SK-N-SH treated with all-trans-retinoic acid at 6 μM for 48 hours (cell line): ENCODE measurements around the gene NAT14.

Experiments
- ATAC-seq: fragments of 200-7000 bp; cut with Tn5 transposase; 3 replicates; pipeline ENCODE4 v1.9.1; 2020; ENCODE audit warnings: mild to moderate bottlenecking, moderate library complexity
- ARNTL ChIP-seq: fragments of 450-650 bp; formaldehyde crosslinking; IDR thresholded peaks from 2 replicates; pipeline ENCODE4 v1.5.0; 2020; ENCODE audit warnings: low read depth, mild to moderate bottlenecking, moderate library complexity, borderline replicate concordance
- BACH2 ChIP-seq: fragments of 250-450 bp; sonication (Bioruptor Pico); IDR thresholded peaks from 2 replicates; pipeline ENCODE4 v1.9.0; 2021; ENCODE audit warnings: mild to moderate bottlenecking, borderline replicate concordance
- CSDC2 ChIP-seq: fragments of 250-450 bp; sonication (Bioruptor Pico); IDR thresholded peaks from 2 replicates; pipeline ENCODE4 v1.5.0; 2020; ENCODE audit warnings: mild to moderate bottlenecking, moderate library complexity
- ESRRG ChIP-seq: fragments of 250-450 bp; sonication (Bioruptor Pico); IDR thresholded peaks from 2 replicates; pipeline ENCODE4 v1.6.1; 2021; ENCODE audit warnings: mild to moderate bottlenecking
- GLIS3 ChIP-seq: fragments of 250-450 bp; sonication (Bioruptor Pico); IDR thresholded peaks from 2 replicates; pipeline ENCODE4 v1.5.0; 2020; ENCODE audit warnings: mild to moderate bottlenecking, moderate library complexity
- ISL1 ChIP-seq: fragments of 250-450 bp; sonication (Bioruptor Pico); IDR thresholded peaks from 2 replicates; pipeline ENCODE4 v2.1.2; 2022; ENCODE audit warnings: mild to moderate bottlenecking, moderate library complexity
- OSR1 ChIP-seq: fragments of 250-450 bp; sonication (Bioruptor Pico); IDR thresholded peaks from 2 replicates; pipeline ENCODE4 v1.8.0; 2022; ENCODE audit warnings: moderate library complexity, mild to moderate bottlenecking, inconsistent platforms
- PPARA ChIP-seq: fragments of 250-450 bp; sonication (Bioruptor Pico); IDR thresholded peaks from 2 replicates; pipeline ENCODE4 v1.5.0; 2020; ENCODE audit warnings: mild to moderate bottlenecking, borderline replicate concordance
- RARB ChIP-seq: fragments of 250-450 bp; sonication (Bioruptor Pico); IDR thresholded peaks from 2 replicates; pipeline ENCODE4 v1.8.0; 2021; ENCODE audit warnings: mild to moderate bottlenecking, moderate library complexity
- SNAI2 ChIP-seq: fragments of 250-450 bp; sonication (Bioruptor Pico); IDR thresholded peaks from 2 replicates; pipeline ENCODE4 v1.5.0; 2020; ENCODE audit warnings: mild to moderate bottlenecking, moderate library complexity
- TCF4 ChIP-seq: fragments of 250-450 bp; sonication (Bioruptor Pico); IDR thresholded peaks from 2 replicates; pipeline ENCODE4 v1.8.0; 2021; ENCODE audit warnings: mild to moderate bottlenecking, moderate library complexity, borderline replicate concordance
- TOX ChIP-seq: fragments of 250-450 bp; sonication (Bioruptor Pico); IDR thresholded peaks from 2 replicates; pipeline ENCODE4 v1.8.0; 2021; ENCODE audit warnings: mild to moderate bottlenecking, moderate library complexity, borderline replicate concordance
- ZC3H10 ChIP-seq: fragments of 250-450 bp; sonication (Bioruptor Pico); IDR thresholded peaks from 2 replicates; pipeline ENCODE4 v1.5.1; 2021; ENCODE audit warnings: mild to moderate bottlenecking, moderate library complexity
- ZFP3 ChIP-seq: fragments of 250-450 bp; sonication (Bioruptor Pico); IDR thresholded peaks from 2 replicates; pipeline ENCODE4 v1.5.0; 2020; ENCODE audit warnings: mild to moderate bottlenecking, moderate library complexity
- ZFP30 ChIP-seq: fragments of 450-650 bp; formaldehyde crosslinking; IDR thresholded peaks from 2 replicates; pipeline ENCODE4 v1.5.0; 2022; ENCODE audit warnings: mild to moderate bottlenecking, moderate library complexity
- ZNF565 ChIP-seq: fragments of 450-650 bp; formaldehyde crosslinking; conservative IDR thresholded peaks from 2 replicates; pipeline ENCODE4 v1.5.0; 2020; ENCODE audit warnings: low read depth, mild to moderate bottlenecking, moderate library complexity
- ZNF70 ChIP-seq: fragments of 450-650 bp; formaldehyde crosslinking; IDR thresholded peaks from 2 replicates; pipeline ENCODE4 v1.5.0; 2020; ENCODE audit warnings: mild to moderate bottlenecking, moderate library complexity
- ZNF8 ChIP-seq: fragments of 450-650 bp; formaldehyde crosslinking; IDR thresholded peaks from 2 replicates; pipeline ENCODE4 v1.5.0; 2020; ENCODE audit warnings: mild to moderate bottlenecking, moderate library complexity
- TF ChIP-seq, protein P1 (sequence below): fragments of 250-450 bp; sonication (Bioruptor Pico); IDR thresholded peaks from 2 replicates; pipeline ENCODE4 v1.8.0; 2020; ENCODE audit warnings: mild to moderate bottlenecking, moderate library complexity, borderline replicate concordance
- TF ChIP-seq, protein P2 (sequence below): fragments of 250-450 bp; sonication (Bioruptor Pico); IDR thresholded peaks from 2 replicates; pipeline ENCODE4 v1.5.1; 2021; ENCODE audit warnings: mild to moderate bottlenecking, moderate library complexity
- TF ChIP-seq, protein P3 (sequence below): fragments of 250-450 bp; sonication (Bioruptor Pico); IDR thresholded peaks from 2 replicates; pipeline ENCODE4 v1.5.0; 2020; ENCODE audit warnings: mild to moderate bottlenecking, moderate library complexity
- TF ChIP-seq, protein P4 (sequence below): fragments of 250-450 bp; sonication (Bioruptor Pico); IDR thresholded peaks from 2 replicates; pipeline ENCODE4 v1.8.0; 2021; ENCODE audit warnings: low read depth, mild to moderate bottlenecking, moderate library complexity, borderline replicate concordance

The NAT14 gene

DNA sequence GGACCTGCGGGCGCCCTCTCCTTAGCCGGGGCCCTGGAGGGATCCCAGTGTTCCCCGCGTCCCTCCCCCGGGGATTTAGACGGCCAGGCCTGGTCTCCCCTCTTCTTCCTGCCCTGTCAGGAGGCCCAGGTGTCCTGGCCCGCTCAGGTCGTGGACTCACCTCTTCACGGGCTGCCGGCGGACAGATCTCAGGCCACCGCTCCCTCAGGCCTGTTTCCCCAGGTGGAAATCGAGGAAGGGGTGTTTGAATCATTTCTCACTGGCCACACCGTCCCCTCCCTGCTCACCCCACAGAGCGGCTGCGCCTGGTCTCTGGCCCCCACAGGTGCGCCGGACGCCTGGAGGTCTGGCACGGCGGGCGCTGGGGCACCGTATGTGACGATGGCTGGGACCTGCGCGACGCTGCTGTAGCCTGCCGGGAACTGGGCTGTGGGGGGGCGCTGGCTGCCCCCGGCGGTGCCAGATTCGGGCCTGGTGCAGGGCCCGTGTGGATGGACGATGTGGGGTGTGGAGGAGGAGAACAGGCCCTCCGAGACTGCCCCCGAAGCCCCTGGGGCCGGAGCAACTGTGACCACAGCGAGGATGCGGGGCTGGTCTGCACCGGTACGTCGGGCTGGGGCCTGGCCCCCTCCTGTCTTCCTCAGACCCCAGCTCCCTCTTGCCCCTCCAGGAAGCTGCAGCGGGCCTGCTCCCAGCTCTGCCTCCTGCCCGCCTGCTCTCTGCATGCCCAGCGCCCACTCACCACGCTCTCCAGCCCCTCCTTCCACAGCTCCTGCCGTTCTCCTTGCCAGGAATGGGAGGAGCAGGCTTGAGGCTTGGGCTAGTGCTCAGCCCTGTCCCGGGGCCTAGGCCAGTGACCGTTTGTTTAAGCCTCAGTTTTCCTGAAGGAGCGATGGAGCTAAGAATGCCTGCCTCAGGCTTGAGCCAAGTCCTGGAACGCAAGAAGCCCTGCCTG, 5.8 kb downstream of the NAT14 start:
- TF ChIP-seq TCF4 (CRISPR knock-in tag) (no peak), ZFP30 (CRISPR knock-in tag) (no peak), SNAI2 (CRISPR knock-in tag) (no peak), PPARA (CRISPR knock-in tag) (no peak), OSR1 (CRISPR knock-in tag) (no peak), GLIS3 (CRISPR knock-in tag) (no peak), ZNF8 (no peak), CSDC2 (no peak), TOX (no peak)
- TF ChIP-seq, protein P1, sequence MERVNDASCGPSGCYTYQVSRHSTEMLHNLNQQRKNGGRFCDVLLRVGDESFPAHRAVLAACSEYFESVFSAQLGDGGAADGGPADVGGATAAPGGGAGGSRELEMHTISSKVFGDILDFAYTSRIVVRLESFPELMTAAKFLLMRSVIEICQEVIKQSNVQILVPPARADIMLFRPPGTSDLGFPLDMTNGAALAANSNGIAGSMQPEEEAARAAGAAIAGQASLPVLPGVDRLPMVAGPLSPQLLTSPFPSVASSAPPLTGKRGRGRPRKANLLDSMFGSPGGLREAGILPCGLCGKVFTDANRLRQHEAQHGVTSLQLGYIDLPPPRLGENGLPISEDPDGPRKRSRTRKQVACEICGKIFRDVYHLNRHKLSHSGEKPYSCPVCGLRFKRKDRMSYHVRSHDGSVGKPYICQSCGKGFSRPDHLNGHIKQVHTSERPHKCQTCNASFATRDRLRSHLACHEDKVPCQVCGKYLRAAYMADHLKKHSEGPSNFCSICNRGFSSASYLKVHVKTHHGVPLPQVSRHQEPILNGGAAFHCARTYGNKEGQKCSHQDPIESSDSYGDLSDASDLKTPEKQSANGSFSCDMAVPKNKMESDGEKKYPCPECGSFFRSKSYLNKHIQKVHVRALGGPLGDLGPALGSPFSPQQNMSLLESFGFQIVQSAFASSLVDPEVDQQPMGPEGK (CRISPR knock-in tag): no peak
- TF ChIP-seq, protein P2, sequence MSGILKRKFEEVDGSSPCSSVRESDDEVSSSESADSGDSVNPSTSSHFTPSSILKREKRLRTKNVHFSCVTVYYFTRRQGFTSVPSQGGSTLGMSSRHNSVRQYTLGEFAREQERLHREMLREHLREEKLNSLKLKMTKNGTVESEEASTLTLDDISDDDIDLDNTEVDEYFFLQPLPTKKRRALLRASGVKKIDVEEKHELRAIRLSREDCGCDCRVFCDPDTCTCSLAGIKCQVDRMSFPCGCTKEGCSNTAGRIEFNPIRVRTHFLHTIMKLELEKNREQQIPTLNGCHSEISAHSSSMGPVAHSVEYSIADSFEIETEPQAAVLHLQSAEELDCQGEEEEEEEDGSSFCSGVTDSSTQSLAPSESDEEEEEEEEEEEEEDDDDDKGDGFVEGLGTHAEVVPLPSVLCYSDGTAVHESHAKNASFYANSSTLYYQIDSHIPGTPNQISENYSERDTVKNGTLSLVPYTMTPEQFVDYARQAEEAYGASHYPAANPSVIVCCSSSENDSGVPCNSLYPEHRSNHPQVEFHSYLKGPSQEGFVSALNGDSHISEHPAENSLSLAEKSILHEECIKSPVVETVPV (CRISPR knock-in tag): no peak
- ATAC-seq: peak; percentile 4; the same call in 2 of the 3 replicates

DNA sequence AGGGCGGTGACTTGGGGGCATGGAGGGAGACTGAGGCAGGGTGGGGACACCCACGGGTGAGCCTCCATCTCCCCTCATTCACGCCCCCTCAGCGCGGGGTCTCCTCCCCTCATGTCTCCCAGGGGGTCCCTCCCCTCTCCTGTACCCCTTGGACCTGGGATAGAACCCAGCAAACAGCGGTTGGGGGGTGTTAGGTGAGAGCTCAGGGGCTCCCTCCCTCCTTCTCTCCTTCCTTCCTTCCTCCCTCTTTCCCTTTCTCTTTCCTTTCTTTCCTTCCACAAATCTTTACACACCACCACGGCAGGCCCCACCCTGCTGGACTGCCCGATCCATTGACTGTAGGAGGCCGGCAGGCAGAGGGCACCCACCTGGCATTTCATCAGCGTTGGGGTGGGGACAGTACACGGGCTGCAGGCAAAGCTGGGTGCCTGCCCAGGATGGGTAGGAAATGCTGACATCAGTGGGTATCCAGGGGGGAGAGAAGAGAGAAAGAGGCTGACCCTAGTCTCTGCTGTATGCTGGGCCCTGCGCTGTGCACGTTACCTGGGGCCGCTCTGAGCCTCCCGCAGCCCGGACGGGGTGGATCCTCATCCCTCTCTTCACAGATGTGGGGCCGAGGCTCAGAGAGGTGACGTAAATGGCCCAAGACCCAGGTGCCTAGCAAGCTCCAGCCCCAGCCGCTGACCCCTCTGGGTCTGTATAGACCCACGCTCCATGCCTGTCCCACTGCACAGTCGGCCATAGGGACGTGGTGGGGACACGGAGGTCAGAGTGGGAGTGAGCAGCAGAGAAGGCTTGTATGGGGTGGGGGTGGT, 6.8 kb downstream of the NAT14 start:
- TF ChIP-seq, protein P1 (CRISPR knock-in tag): no peak
- TF ChIP-seq ZNF8 (no peak), TOX (no peak), PPARA (CRISPR knock-in tag) (no peak), ISL1 (CRISPR knock-in tag) (no peak), ZFP30 (CRISPR knock-in tag) (no peak), ZFP3 (CRISPR knock-in tag) (no peak), RARB (CRISPR knock-in tag) (no peak), ZNF565 (CRISPR knock-in tag) (no peak), ESRRG (CRISPR knock-in tag) (no peak), OSR1 (CRISPR knock-in tag) (no peak), ZC3H10 (no peak), ARNTL (no peak), GLIS3 (CRISPR knock-in tag) (no peak), BACH2 (CRISPR knock-in tag) (no peak), SNAI2 (CRISPR knock-in tag) (no peak), ZNF70 (CRISPR knock-in tag) (no peak), TCF4 (CRISPR knock-in tag) (no peak)
- TF ChIP-seq, protein P3, sequence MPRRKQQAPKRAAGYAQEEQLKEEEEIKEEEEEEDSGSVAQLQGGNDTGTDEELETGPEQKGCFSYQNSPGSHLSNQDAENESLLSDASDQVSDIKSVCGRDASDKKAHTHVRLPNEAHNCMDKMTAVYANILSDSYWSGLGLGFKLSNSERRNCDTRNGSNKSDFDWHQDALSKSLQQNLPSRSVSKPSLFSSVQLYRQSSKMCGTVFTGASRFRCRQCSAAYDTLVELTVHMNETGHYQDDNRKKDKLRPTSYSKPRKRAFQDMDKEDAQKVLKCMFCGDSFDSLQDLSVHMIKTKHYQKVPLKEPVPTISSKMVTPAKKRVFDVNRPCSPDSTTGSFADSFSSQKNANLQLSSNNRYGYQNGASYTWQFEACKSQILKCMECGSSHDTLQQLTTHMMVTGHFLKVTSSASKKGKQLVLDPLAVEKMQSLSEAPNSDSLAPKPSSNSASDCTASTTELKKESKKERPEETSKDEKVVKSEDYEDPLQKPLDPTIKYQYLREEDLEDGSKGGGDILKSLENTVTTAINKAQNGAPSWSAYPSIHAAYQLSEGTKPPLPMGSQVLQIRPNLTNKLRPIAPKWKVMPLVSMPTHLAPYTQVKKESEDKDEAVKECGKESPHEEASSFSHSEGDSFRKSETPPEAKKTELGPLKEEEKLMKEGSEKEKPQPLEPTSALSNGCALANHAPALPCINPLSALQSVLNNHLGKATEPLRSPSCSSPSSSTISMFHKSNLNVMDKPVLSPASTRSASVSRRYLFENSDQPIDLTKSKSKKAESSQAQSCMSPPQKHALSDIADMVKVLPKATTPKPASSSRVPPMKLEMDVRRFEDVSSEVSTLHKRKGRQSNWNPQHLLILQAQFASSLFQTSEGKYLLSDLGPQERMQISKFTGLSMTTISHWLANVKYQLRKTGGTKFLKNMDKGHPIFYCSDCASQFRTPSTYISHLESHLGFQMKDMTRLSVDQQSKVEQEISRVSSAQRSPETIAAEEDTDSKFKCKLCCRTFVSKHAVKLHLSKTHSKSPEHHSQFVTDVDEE: no peak
- TF ChIP-seq, protein P4, sequence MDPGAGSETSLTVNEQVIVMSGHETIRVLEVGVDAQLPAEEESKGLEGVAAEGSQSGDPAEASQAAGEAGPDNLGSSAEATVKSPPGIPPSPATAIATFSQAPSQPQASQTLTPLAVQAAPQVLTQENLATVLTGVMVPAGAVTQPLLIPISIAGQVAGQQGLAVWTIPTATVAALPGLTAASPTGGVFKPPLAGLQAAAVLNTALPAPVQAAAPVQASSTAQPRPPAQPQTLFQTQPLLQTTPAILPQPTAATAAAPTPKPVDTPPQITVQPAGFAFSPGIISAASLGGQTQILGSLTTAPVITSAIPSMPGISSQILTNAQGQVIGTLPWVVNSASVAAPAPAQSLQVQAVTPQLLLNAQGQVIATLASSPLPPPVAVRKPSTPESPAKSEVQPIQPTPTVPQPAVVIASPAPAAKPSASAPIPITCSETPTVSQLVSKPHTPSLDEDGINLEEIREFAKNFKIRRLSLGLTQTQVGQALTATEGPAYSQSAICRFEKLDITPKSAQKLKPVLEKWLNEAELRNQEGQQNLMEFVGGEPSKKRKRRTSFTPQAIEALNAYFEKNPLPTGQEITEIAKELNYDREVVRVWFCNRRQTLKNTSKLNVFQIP (CRISPR knock-in tag): no peak
- no peak for ATAC-seq
